NCI-H345 treated with DMSO at 0.1 percent for 48 hours (cell line): Measurements from ENCODE around the gene PAX8.

Source experiments
- DNase-seq: peaks from one replicate; lab custom pipeline; 2025; ENCODE audit not compliant: unreplicated experiment; lab: John Stamatoyannopoulos, UW

PAX8 gene

DNA sequence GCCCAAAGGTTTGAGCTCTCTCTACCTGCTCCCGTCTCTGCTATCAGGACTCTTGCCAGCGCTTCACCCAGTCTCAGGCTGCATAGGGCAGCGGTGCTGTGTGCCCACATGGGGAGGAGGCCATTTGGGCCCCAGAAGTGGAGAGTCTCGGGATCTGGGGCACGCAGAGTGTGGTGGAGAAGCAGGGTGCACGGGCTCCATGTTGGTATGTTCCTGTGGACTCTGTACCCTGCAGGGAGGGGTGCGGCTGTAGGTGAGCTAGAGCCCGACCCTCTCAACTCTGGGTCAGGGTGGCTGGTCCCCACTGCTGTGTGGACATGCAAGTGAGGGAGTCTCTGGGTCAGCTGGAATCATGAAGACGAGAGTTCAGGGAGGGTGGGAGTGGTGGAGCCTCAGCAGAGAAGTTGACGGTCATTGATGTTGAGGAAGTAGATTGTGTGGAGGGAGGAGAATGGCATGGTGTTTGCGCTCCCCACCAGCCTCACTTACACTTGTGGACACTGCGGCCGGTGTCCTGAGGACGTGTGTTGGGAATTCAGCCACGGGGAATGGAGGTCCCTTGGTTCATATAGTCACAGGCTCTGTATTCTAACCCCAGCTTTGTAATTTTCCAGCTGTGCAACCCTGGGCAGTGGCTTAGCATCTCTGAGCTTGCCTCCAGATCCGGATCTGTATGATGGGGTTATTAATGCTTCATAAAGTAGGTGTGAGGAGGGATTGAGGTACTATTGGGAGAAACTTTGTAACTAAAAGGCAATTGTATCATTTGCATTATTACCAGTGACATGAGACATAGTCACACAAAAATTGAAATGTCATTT, 105.8 kb downstream of the PAX8 start:
- DNase-seq = no peak

GRCh38 chr2:113171334-113172075, 107.2 kb downstream of the PAX8 start:
- DNase-seq = no peak

GRCh38 chr2:113169586-113169985, 109.1 kb downstream of the PAX8 start:
- DNase-seq = no peak

DNA sequence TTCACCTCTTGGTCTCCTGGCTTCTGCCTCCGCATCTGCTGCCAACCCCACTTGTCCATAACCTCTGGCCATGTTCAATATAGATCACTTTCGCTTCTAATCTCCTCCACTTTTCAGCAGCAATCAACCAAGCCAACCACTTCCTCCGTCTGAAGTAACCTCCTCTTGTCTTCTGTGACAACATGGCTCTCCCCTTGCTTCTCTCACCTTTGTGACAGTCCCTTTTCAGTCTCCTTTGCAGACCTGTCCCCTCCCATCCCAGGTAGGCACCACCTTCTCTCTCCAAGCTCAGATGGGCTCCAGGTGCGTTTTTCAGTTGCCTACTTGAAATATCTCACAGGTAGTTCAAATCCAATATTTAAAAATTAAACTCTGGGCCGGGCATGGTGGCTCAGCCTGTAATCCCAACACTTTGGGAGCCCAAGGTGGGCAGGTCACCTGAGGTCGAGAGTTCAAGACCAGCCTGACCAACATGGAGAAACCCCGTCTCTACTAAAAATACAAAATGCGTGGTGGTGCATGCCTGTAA, 109.7 kb downstream of the PAX8 start:
- no peak for DNase-seq

GRCh38 chr2:113167962-113168340, 110.8 kb downstream of the PAX8 start:
- no peak for DNase-seq

DNA sequence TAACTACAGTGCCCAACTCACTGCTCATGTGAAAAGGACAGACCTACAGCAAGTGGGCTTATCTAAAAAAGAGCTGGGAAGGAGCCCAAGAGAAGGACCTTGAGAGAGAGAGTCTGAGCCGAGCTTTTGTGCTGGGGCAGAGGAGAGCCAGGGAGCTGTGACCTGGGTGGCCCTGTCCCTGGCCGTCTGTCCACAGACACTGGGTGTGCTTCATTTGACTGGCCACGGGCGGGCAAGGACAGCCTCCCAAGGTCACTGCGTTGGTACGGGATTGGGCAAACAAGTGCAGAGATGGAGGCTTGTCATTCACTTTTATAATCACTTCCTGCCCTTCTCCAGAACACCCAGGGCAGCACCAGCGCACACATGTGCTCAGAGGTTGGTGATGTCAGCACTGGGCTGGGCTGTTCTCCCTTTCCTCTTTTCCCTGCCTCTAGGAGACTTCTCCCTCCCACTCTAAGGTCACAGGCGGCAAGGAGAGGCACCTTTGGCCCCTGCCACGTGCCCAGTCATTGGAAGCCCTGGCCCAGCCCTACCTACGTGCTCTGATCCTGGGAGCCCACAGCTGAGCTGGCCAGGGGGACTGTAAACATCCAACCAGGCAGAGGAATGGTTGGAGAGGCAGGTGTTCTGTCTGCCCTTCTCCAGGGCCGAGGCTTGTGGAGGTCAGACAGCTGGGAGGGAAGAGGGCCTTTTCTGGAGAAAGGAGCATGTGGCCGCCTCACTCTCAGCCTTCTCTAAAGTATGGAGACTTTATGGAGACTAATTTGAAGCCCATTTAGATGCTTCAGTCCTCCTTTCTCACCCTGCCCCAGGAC, 111.4 kb downstream of the PAX8 start:
- no peak for DNase-seq

DNA sequence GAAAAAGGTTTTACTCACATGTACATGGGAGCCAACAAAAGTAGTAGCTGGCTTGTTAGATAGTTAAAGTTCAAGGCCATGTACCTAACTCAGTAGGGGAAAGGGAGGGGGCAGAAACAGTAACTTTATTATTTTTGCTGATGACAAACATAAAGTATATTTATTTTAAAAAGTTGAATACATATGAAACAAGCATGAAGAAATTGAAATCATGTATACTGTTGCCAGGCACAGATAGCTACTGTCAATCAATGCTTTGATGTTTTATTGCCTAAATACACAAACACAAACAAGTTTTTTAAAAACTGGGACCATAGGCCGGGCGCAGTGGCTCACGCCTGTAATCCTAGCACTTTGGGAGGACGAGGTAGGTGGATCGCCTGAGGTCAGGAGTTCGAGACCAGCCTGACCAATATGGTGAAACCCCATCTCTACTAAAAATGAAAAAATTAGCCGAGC, 112.5 kb downstream of the PAX8 start:
- DNase-seq = no peak
